Stimulated activated CD8-positive, alpha-beta memory T cell treated with anti-CD3 and anti-CD28 coated beads, Interleukin-15, amount 100 ng/mL, for 4 hours (primary cell): ENCODE measurements around the gene MBOAT7.
"Not testable (repeated sequence)": the region's sequence is repeated elsewhere in the genome, so short reads cannot be mapped to it uniquely, and the experiment has no call there.

ENCODE experiments used
- DNase-seq, 2 donors: peaks; one replicate each; pipeline ENCODE4 v3.0.0-alpha.2; 2020; ENCODE audit warnings: low read depth in 2 of 2

The MBOAT7 gene

DNA sequence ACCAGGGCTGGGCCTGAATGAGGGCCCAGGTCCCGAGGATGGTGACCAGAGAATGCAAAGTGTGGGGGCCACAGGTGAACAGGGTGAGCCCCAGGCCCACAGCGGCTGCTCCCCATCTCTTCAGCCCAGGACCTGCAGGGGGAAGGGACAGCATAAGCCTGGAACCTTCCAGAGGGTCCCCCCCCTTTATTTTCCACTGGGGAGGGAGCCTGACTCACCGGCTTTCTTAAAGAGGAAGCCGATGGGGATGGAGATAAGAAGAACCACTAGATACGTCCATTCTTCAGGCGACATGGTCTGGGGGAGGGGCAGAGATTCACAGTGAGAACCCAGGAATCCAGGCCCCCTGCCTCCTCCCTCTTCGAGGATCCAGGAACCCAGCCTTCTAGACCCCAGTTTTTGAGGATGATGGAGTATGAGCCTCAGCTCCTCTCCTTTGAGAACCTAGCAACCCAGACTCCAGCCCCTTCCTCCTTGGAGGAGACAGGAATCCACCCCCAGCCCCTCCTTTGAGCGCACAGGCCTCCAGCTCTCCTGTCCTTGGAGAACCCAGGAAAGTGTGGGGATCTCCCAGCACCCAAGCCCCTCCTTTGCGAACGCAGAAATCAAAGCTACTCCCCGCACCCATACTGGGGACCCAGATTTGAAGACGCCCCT, 1.0 kb downstream of the MBOAT7 start:
- DNase-seq, result peak; percentile 33 to 66

DNA sequence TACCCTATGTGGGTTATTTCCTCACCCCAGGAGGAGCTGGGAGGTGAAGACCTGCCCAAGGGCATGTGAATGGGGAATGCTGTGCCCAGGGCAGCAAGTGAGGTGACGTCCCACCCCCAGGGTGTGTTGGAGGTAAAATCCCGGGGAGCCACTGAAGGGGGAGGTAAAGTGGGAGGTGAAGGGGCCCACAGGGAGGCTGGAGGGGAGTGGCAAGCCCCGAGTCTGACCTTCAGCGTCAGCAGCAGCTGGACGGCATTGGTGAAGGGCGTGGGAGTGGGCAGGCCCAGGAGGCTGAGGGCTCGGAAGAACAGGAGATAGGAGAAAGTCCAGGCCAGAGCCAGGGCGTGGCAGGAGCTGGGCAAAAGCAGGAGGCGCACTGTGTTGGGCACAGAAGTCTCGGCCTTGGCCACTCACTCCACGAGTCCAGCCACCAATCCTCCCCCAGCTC, 2.4 kb downstream of the MBOAT7 start:
- no peak for DNase-seq

DNA sequence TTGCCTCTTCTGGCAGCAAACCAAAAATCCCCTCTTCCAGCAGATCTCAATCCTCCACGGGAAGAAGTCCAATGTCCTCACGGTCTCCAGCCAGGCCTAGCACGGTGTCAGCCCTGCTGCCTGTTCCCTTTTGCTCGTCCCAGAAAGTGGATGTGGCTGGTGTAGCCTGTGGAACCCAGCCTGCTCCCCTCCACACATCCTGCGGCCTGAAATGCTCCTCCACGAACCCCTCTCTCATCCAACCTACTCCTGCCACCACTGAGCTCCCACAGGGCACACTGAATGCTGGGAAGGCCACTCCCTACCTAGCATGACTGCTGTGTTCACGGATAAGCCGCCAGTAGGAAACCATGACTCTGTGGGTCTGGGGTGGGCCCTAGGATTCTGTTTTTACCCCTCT, 3.0 kb downstream of the MBOAT7 start:
- no peak for DNase-seq

DNA sequence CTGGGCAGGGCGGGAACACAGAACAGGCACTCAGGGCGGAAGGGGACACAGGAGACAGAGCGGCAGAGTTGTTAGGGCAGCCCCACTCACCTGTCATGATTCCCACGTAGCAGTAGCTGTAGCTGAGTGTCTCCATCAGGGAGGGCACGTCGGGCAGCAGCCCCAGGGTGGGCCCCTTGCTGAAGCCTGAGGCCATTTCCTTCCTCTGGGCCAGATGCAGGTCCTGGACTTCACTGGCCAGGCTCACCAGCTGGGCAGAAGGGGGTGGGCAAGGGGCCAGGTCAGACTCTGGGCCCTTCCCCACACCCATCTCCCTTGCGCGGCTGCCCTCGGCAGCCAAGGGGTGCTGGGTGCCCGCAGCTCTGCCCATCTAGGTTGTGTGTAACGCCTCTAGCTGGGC, 5.9 kb downstream of the MBOAT7 start:
- DNase-seq, result no peak

DNA sequence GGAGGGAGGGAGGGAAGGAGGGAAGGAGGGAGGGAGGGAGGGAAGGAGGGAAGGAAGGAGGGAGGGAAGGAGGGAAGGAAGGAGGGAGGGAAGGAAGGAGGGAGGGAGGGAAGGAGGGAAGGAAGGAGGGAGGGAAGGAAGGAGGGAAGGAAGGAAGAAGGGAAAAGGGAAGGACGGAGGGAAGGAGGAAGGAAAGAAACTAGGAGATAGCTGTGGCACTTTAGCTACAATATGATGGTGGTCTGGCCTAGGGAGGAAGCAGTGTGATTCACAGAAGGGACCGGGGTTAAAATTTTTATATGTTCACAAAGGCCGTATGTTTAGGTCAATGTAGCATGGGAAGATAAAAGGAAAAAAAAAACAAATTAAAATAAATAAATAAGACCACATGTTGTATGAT, 7.5 kb downstream of the MBOAT7 start:
- not testable (repeated sequence) for DNase-seq

DNA sequence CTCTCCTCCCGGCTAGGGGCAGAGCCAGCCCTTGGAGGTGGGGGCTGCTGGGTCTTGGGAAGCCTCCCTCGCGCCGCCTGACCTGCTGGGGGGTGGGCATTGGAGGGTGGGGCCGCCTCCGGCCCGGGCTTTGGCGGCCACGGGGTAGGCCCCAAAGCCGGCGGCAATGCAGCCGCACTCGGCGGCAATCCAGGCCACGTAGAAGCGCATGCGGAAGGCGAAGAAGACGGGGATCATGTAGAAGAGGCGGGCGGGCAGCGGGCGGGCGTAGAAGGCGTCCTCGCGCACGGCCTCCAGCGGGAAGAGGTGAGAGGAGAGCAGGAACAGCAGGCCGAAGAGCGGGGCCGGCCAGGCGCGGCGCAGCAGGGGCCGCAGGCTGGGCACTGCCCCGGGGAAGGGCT, 8.7 kb downstream of the MBOAT7 start:
- no peak for DNase-seq

DNA sequence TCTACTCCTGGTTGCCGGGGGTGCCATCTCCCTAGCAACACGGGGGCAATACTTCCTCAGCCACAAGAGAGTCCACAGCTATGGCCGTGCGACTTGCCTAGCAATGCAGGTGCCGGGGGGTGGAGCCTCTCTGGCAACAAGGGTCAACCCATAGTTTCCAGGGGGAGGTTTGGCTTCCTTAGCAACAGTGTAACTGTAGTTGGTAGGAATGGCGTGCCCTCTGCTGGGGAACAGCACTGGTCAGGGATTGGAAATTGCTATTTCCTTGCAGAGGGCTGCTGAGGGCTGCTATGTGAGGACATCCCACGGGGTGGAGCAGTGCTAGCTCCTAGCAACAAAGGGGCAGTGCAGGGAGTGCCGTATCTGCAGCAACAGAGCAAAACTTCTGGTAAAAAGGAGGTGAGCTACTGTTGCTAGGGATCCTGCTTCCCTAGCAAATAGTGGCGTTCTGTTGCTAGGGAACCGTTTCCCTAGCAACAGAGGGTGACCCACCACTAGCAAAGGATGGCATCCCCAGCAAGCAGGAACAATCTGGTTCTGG, 9.4 kb downstream of the MBOAT7 start:
- DNase-seq, result no peak

DNA sequence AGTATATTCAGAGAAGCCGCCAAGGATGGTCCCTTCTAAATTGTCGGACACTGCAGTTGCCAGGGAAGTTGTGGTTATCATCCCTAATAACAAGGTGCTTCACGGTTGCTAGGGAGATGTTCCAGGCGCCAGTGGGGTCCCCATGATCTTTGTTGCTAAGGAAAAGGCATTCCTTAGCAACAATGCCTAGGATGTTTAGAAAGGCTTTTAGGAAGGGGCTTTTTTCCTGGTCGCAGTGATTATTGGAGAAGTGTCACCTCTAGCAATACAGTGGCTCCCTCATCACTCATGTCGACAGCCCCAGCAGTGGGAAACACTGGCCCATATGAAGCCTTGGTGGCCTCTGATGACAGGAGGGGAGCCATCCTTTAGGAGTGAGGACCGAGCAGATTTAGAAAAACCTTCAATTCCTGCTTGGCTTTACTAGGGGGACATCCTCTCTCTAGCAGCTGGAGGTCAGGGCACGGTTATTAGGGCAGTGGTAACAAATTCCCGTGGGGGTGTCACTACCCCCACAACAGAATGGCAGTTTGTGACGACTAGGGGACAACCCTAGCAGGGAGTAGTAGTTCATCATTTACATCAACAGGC, 10.0 kb downstream of the MBOAT7 start:
- DNase-seq, result no peak

DNA sequence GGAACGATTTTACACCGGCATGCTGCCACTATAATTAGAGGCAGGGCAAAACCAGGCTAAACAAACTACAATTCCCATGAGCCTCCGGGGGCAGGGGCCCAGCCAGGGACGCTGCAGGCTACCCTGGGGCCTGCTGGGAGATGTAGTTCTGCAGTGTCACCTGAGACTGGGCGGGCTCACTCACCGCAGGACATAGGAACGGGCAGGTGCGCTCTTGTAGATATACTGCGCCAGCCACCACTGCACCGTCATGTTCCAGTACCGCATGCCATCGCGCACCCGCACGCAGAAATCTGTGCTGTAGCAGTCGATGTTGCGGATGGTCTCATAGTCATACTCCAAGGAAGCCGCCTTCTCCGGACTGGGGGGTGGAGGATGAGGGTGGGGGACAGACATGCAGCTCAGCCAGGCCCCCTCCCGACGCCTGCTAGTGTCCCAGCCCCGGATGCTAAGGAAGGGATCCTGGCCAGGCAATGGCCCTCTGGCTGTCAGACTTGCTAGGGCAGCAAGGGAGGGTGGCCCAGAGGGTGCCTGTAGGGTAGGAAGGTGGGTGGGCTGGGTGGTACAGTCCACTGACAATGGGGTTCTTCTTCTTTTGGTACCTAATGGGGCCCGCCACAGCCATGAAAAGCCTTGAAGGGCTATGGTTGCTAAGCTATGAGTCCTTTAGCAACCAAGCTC, 10.7 kb downstream of the MBOAT7 start:
- DNase-seq, result no peak

DNA sequence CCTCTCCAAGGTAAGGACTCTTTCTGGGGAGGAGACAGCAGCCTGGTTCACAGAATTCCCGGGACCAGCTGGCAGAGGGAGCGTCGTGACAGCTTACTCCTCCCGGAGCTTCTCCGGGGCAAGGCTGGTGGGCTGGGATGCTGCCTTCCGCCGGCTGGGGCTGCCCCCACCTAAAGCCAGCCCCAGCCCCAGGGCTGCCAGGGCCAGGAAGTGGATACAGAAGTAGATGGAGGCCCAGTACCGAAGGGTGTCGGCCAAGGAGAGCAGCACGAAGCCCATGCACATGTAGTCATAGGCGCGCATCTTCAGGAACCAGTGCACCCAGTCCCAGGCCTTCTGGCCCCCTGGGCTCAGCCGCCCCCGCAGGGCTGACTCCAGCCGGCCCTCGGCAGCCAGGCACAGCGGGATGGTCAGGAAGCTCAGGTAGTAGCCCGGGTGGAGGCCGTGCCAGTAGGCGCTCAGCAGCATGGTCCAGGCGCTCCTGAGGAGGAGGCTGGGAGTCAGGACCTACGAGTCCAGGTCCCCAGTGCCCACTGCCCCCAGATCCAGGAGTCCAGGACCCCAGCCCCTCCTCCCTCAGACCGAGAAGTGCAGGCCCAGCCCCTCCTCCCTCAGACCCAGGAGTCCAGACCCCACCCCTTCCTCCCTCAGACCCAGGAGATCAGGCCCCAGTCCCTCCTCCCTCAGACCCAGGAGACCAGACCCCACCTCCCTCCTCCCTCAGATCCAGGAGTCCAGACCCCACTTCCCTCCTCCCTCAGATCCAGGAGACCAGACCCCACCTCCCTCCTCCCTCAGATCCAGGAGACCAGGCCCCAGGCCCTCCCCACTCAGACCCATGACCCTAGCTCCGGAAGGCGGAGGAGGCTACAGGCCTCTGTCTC, 15.2 kb downstream of the MBOAT7 start:
- DNase-seq, result no peak

DNA sequence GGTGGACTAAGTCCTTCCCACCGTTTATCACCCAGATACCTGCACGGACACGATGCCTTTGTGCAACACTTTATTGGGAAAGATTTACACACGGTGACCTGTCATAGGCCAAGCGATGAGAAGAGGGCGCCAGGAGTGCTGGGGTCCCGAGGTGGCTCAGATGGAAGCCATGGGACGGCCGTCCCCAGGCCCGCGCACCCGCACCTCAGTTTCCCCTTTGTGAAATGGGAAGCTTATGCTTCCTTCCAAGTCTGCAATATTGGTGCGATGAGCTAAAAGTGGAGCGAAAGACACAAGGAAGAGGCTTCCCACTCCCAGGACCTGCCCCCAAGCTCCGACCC, 16.1 kb downstream of the MBOAT7 start:
- DNase-seq, result no peak

DNA sequence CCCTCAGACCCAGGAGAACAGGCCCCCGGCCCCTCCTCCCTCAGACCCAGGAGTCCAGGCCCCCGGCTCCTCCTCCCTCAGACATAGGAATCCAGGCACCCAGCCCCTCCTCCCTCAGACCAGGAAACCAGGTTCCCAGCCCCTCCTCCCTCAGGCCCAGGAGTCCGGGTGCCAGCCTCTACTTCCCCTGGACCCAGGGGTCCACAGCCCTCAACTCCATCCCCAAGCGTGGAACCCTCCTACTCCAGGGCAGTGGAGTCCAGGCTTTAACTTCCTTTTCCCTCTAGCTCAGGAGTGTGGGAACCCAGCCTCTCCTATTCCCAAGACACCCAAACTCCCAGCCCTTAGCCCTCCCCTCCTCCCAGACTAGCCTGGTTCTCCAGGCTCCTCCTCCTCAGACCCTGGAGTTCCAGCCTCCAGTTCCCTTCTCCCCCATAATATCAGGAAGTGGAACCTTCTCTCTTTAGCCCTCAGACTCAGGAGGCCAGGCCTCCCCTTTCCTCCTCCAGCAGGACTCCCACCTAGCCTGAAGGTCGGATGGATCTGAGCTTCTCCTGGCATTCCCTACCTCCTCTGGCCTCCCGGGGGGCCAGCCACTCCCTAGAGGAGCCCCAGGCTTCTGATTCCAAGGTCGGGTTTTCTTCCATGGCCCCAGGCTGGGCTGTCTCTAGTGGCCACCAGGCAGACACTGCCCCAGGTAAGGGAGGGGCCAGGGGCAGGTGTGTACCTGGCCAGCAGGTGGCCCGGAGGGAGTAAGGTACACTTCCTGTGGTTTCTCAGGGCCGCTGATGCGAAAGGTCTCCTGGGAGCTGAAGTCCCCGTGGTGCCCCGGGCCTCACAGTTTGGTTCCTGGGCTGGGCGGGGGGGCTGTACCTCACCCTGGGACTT, 16.7 kb downstream of the MBOAT7 start, which contains the start of gene TMC4:
Gene TMC4, minus strand, starts transcription at position 690 of the 888 bp plus-strand sequence. Its CDS starts 43 bp downstream, at position 647.
- no peak for DNase-seq

DNA sequence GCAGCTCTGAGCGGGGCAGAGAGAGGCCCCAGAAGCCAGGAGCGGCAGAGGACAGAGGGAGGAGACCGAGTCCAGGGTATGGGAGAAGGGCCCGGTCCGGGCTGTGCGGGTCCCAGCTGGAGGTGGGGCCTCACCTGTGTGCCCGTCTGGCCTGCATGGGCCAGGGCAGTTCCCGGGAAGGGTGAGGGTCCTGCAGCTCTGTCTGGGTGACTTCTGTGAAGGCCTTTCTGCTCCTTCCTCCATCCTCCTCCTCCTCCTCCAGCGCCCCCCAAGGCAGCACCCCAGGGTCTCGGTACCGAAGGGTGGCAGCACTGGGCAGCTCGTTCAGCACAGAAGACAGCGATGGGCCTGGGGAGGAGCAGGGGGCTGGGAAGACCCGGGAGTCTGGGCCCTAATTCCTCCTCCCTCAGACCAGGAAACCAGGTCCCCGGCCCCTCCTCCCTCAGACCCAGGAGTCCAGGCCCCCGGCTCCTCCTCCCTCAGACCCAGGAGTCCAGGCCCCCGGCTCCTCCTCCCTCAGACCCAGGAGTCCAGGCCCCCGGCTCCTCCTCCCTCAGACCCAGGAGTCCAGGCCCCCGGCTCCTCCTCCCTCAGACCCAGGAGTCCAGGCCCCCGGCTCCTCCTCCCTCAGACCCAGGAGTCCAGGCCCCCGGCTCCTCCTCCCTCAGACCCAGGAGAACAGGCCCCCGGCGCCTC, 17.5 kb downstream of the MBOAT7 start:
- DNase-seq, result not testable (repeated sequence)

DNA sequence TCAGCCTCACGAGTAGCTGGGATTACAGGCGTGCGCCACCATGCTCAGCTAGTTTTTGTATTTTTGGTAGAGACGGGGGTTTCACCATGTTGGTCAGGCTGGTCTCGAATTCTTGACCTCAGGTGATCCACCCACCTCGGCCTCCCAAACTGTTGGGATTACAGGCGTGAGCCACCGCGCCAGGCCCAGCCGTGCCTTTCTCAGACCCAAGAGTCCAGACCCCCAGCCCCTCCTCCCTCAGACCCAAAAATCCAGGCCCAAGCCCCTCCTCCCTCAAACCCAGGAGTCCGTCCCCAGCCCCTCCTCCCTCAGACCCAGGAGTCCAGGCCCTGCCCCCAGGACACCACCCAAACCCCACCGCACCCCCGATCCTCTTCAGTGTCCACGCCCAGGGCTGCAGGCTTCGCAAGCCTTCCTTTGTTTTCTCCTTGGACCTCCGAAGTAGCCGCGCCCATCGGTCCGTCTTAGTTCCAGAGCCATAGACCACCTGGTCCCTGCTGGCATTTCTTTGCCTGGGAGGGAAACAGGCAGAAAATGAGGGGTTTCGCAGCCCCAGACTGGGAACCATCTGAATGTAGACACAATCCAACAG, 20.1 kb downstream of the MBOAT7 start:
- no peak for DNase-seq

DNA sequence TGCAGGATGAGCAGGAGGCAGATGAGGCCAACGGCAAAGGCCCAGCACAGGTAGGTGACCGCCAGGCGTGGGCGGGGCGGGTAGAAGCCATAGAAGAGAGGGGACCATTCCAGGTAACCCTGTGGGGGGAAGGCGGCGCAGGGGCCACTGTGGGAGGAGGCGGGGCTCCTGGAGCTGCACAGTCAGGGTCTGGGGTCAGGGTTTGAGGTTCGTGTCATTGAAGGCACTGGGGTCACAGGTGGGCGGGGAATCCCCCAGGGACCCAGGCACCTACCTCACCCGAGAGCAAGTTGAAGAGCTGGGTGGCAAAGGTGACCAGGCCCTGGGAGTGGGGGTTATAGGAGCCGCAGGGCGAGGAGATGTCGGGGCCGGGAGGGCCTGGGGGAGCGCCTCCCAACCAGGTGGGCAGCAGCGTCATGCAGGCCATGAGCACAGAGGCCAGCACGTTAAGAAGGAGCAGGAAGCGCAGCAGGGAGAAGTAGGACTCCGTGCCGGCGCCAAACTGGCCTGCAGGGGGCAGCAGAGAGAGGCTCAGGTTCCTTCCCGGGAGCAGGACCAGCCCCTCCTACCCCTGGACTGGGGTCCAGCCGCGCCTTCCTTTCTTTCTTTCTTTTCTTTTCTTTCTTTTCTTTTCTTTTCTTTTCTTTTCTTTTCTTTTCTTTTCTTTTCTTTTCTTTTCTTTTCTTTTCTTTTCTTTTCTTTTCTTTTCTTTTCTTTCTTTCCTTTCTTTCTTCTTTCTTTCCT, 21.0 kb downstream of the MBOAT7 start:
- peak; percentile 65 to 75 for DNase-seq

DNA sequence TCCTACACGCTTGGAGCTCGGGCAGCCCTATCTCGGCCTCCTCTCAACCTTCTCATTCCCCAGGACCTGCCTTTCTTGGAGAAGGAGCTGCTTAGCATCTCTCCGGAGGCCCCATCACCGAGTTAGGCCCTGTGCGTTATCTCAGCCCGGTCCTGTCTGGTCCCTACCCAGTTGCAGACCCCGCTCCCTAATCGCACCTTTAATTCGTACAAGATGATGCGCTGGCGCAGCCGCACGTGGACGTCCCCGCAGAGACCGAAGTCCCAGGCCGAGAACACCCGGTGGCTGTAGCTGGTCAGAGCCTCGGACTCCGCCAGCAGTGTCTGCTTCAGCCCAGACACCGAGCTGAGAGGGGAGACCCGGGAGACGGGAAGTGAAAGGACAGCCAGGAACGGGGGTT, 24.2 kb downstream of the MBOAT7 start:
- DNase-seq, result no peak

DNA sequence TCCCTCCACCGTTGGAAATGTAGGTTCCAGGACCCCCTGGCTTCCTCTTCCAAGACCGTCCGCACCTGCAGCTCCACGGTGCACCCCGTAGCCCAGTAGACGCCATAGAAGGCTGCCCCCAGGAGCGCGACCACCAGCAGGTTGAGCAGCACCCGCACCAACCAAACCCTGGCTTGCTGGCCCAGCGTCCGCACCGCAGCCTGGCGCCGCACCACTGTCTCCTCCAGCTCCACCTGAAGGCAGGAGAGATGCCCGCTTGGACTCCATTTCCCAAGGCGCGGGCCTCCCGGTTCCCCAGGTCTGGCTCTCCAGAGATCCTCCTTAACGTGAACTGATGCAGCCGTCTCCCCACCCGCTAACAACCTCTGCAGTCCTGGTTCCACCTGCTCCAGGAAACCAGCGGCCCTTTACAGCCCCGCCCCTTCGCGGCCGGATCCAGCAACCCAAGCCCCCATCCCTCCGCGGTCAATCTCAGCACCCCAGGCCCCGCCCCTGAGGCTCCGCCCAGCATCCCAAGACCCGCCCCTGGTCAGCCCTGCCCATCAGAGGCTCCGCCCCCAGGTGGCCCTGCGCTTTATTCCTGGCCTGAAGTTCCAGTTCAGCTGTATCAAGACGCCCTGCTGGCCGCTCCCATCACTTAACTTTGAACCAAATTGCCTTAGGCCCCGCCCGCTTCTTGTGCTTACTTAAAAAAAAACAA, 24.9 kb downstream of the MBOAT7 start:
- DNase-seq, result peak in 1 of 2 donors; percentile 32

DNA sequence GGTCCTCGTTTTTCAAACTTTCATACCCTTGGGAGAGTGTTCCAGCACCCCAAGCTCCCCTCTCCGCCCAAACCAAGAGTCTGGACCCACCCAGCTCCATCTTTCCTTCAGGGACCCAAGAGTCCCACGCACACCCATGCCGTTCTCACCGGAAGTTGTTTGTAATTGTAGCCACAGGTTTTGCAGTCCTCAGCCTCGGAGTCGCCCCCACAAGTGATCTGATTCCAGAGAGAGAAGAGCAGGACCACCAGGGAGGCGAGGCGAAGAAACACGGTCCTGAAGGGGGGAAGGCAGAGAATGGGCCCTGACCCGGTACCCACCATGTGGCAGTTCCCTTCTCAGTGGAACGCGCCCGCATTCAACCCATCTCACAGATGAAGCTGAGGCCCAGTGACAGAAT, 26.5 kb downstream of the MBOAT7 start:
- DNase-seq, result no peak
